HK-2 (cell line): ENCODE measurements around the gene ZNF836.
"Not testable (repeated sequence)": the region's sequence is repeated elsewhere in the genome, so short reads cannot be mapped to it uniquely, and the experiment has no call there.

Experiments
- DNase-seq: peaks from one replicate; pipeline ENCODE4 v3.0.0-alpha.2; 2018; ENCODE audit not compliant: unreplicated experiment

Gene ZNF836

GRCh38 chr19:52171321-52172169 is at the start of gene ZNF836:
ZNF836 (minus strand) TSS chr19:52171621; CDS start chr19:52168072, 3,549 bp downstream.
- peak; percentile 63 for DNase-seq

- no peak for DNase-seq
Measured at GRCh38 chr19:52221031-52221430, 49.6 kb upstream of the ZNF836 start.

- DNase-seq = no peak
Measured at GRCh38 chr19:52219611-52220010, 48.2 kb upstream of the ZNF836 start.

- DNase-seq = no peak
Measured at GRCh38 chr19:52217576-52217975, 46.2 kb upstream of the ZNF836 start.

- no peak for DNase-seq
Measured at GRCh38 chr19:52216401-52216800, 45.0 kb upstream of the ZNF836 start.

GRCh38 chr19:52214241-52214640 is 42.8 kb upstream of the ZNF836 start:
- DNase-seq = no peak

GRCh38 chr19:52212572-52213255 is 41.3 kb upstream of the ZNF836 start:
- no peak for DNase-seq

GRCh38 chr19:52211926-52212571 is 40.6 kb upstream of the ZNF836 start:
- no peak for DNase-seq

- DNase-seq = no peak
Measured at GRCh38 chr19:52211203-52211602, 39.8 kb upstream of the ZNF836 start.

GRCh38 chr19:52206481-52206880 is 35.1 kb upstream of the ZNF836 start:
- no peak for DNase-seq

GRCh38 chr19:52200755-52201391 is 29.5 kb upstream of the ZNF836 start:
- DNase-seq = not testable (repeated sequence)

- peak; percentile 19 for DNase-seq
Measured at GRCh38 chr19:52200044-52200443, 28.6 kb upstream of the ZNF836 start.

GRCh38 chr19:52198678-52199077 is 27.3 kb upstream of the ZNF836 start:
- no peak for DNase-seq

- no peak for DNase-seq
Measured at GRCh38 chr19:52197964-52198363, 26.5 kb upstream of the ZNF836 start.

GRCh38 chr19:52196256-52196967 is 25.0 kb upstream of the ZNF836 start:
- no peak for DNase-seq

GRCh38 chr19:52191951-52192350 is 20.5 kb upstream of the ZNF836 start:
- DNase-seq = no peak

- DNase-seq = no peak
Measured at GRCh38 chr19:52191389-52191788, 20.0 kb upstream of the ZNF836 start.

GRCh38 chr19:52190487-52191293 is 19.3 kb upstream of the ZNF836 start:
- peak; percentile 25 for DNase-seq

GRCh38 chr19:52189735-52190486 is 18.5 kb upstream of the ZNF836 start, which contains the start of gene PPP2R1A:
PPP2R1A (plus strand) TSS chr19:52190052; CDS start chr19:52190097, 45 bp downstream.
- DNase-seq = peak; percentile 99
